GM19372 (cell line): ENCODE measurements around the gene NSF.
"Not testable (repeated sequence)": the region's sequence is repeated elsewhere in the genome, so short reads cannot be mapped to it uniquely, and the experiment has no call there.

ENCODE experiments used
- ATAC-seq: cut with Tn5 transposase; IDR thresholded peaks from one replicate; pipeline ENCODE4 v1.9.1; 2021; ENCODE audit warnings: mild to moderate bottlenecking, low read depth, moderate library complexity; ENCODE audit not compliant: unreplicated experiment

The NSF gene

GRCh38 chr17:46771561-46772474 is 181.3 kb downstream of the NSF start:
- no peak for ATAC-seq

GRCh38 chr17:46772475-46773220 is 182.2 kb downstream of the NSF start:
- ATAC-seq: no peak

GRCh38 chr17:46773221-46773605 is 182.7 kb downstream of the NSF start:
- ATAC-seq: no peak

GRCh38 chr17:46773676-46774075 is 183.2 kb downstream of the NSF start:
- ATAC-seq: no peak

DNA sequence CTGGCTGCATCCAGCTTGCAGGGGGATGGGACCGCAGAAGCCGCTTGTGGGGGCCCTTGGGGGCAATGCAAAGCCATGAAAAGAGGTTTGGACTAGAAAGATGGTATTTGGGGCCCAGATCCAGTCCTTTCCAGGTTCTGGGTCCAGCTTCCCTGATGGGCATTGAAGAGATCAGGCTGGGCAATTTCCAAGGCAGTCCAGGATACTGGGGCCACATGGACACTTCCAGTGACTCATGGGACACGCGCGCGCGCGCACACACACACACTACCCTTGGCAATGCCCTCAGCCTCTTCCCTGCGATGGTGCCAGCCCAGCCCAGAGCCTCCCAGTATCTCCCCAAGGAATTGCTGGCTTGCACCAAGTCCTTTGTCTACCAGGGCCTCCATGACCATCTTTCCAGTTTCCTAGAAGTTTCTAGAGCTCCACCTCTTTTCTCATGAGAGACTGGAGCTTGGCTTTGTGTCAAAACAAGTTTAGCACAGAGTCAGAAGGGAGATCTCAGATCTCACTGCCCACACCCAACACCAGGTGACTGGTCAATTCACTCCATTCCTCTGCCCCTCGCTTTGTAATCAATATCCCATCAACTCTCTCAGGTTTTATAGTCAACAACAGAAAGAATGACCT is 183.8 kb downstream of the NSF start:
- ATAC-seq: no peak

DNA sequence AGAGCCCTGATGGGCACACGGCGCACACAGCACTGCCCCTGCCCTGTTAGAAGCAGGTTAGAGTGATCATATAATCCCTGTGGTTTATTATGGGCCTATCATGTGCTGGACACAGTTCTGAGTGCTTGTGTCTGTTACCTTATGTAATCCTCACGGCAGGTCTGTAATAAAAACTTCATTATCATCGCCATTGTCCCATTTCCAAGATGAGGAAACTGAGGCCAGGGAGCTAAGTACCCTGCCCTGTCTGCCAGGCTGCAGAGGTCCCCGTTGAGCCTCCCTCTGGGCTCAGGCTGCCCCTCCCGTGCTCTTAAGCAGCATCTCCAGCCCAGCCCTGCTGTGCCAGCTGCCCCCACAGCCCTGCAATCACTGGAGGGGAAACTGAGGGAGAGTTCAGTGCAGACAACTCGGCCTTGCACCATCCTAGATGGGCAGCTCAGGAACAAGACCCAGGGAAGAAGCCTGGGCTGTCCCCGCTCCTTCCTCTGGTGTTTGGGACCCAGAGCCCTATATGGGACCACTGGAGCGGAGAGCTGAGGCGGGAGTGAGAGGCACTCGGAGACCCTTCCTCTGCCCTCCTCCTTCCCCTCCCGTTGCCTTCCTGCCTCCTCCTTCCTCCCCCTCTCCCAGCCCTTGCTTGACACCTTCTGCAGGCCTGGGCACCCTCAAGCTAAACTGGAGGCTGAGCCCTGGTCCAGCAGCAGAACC is 186.0 kb downstream of the NSF start:
- ATAC-seq: no peak

- ATAC-seq: no peak
These were observed 187.8 kb downstream of the NSF start for GRCh38 chr17:46777943-46778915.

DNA sequence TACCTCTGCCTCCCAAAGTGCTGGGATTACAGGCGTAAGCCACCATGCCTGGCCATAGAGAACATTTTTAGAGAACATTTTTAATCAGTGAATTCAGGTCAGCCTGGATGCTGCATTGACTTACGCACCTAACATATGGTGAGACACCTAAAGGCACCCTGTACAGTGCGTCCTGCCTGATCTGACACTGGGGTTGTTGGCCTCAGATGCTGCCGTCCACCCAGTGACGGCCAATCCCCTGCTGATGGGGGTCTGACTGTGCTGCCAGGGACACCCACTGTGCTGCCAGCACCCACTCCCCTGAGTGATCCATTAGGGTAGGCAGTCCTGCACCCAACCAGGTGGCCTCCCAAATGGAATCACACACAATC is 189.5 kb downstream of the NSF start:
- ATAC-seq: no peak

DNA sequence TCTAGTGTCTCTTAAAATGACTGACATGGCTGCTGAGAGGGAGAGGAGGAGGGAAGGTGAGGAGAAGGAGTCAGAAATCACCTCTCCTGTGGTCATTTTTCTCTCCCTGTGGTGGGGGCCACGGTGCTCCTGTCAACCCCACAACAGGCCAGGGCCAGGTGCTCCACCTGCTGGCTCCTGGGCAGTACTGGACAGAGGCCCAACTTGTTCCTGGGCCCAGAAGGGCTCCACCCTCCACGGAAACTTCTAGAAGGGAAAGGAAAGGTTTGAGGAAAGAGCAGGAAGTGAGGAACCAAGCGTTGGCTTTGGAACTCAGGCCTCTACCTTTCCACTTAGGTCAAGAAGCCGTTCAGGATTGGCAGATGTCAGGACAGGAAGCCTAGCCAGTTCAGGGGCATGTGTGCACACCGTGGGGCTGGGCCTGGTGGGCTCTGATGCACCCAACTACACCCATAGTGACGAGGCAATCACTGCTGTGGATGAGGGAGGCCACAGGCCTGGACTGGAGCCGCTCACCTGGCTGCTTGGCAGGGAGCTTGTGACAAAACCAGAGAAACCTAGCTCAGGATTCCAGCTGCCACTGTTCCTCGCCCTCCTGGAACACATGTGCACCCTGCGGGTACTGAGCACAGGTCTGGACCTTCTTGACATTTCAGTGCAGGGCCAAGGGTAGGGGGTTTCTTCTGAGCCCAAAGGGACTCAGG is 191.9 kb downstream of the NSF start:
- no peak for ATAC-seq

- no peak for ATAC-seq
These were observed 192.6 kb downstream of the NSF start for GRCh38 chr17:46783031-46783593.

GRCh38 chr17:46785696-46786095 is 195.2 kb downstream of the NSF start:
- no peak for ATAC-seq

GRCh38 chr17:46787478-46787877 is 197.0 kb downstream of the NSF start:
- no peak for ATAC-seq

DNA sequence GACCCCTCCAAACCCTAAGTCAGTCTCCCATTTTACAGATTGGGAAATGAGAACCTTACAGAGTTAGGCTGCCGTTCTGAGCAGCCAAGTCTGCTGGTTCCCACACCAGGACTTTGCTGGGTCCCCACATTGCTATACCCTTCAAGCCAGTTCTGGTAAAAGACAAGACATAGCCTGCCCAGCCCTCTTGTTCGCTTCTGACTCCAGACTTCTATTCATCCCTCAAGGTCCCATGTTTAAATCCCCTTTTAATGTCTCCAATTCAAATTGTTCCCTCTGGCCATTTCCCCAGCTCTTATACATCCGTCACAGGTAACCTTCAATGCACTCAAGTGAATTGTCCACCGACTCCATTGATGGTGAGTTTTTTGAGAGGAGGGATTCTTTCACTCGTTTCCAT is 197.8 kb downstream of the NSF start:
- ATAC-seq: no peak

GRCh38 chr17:46788796-46789195 is 198.3 kb downstream of the NSF start:
- no peak for ATAC-seq

- ATAC-seq: no peak
These were observed 199.1 kb downstream of the NSF start for GRCh38 chr17:46789610-46790009.

DNA sequence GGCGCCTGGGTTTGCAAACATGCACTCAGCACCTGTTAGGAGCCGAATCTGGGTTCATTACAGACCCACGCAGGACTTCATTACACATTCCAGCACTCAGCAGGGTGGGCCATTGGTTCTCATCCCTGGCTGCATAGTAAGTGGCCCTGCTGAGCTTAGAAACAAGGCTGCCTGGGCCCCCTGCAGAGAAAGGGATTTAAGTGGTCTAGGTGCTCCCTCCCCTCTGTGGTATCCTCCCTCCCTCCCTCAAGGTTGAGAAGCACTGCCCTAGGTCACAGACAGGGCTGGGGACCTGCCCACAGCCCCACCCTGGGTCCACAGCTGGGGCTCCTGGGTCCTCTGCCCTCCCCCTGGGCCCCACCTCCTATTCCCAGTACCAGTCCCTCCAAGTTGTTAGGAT is 199.7 kb downstream of the NSF start:
- ATAC-seq: no peak

- no peak for ATAC-seq
These were observed 201.1 kb downstream of the NSF start for GRCh38 chr17:46791531-46791930.

- ATAC-seq: no peak
These were observed 201.6 kb downstream of the NSF start for GRCh38 chr17:46792071-46792470.

DNA sequence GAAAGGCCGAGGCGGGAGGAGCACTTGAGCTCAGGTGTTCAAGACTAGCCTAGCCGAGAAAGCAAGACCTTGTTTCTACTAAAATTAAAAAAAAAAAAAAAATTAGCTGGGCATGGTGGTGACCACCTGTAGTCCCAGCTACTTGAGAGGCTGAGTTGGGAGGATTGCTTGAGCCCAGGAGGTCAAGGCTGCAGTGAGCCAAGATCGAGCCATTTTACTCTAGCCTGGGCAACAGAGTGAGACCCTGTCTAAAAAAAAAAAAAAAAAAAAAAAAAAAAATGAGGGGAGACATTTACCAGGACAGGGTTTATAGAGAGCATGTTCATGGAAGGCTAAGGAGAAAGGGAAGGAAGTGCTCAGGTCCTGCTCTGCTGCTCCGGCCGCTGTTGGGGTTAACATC is 202.6 kb downstream of the NSF start:
- not testable (repeated sequence) for ATAC-seq
